Left cardiac atrium (tissue), 4 donors: Measurements from ENCODE around the gene ARHGEF18. TPM values are rescaled to one million over a fixed set of nuclear protein-coding genes. Genes with fewer than 3 reads are reported as not detected.

ENCODE experiments used
- ATAC-seq, 2 donors: fragments of 200-7000 bp; cut with Tn5 transposase; one replicate each; pipeline ENCODE4 v1.9.1; 2020; ENCODE audit warnings: mild to moderate bottlenecking in 2 of 2, moderate library complexity in 2 of 2
- DNase-seq: peaks from one replicate; pipeline ENCODE4 v3.0.0-alpha.2; 2020
- intact Hi-C, 2 donors: fragments of 100-400 bp; cut with DNase I; formaldehyde crosslinking; loops; one replicate each; pipeline versions ENCODE4 v1.14.1 to v1.15.1; 2022 to 2023
- total RNA-seq, 2 donors: library from RNA; stranded (reverse); fragmentation: NEBNext Ultra II Directional; extraction: Animal tissue kit (Norgen Biotek cat#: 25700); gene quantifications; one replicate each; pipeline ENCODE4 v1.2.1, GENCODE V29; 2021
- donor health status: DM: no; HTN: yes; CAD: no.
- donor health status: DM: no; HTN: yes; CAD: no; lungs with severe emphysema.
- donor health status: DM: yes; HTN: yes; CAD: no.
- donor health status: Dilated cardiomyopathy.

The ARHGEF18 gene
- total RNA-seq, 2 donors from 2014 or later = 9.9 to 11.7 TPM

GRCh38 chr19:7370546-7370945 is 21.8 kb downstream of the ARHGEF18 start:
- ATAC-seq = no peak
- intact Hi-C loops = no loop called here
- DNase-seq = no peak

GRCh38 chr19:7371001-7371400 is 22.3 kb downstream of the ARHGEF18 start:
- intact Hi-C loops = no loop called here
- no peak for DNase-seq
- ATAC-seq = no peak

- intact Hi-C loops = no loop called here
- no peak for ATAC-seq
- DNase-seq = no peak
Observed at GRCh38 chr19:7372810-7373209, 24.1 kb downstream of the ARHGEF18 start.

- ATAC-seq (no peak), DNase-seq (no peak)
- intact Hi-C loops = no loop called here
Observed at GRCh38 chr19:7373862-7374261, 25.1 kb downstream of the ARHGEF18 start.

GRCh38 chr19:7376151-7376852 is 27.6 kb downstream of the ARHGEF18 start:
- ATAC-seq (no peak), DNase-seq (no peak)
- intact Hi-C loops = no loop called here

GRCh38 chr19:7377196-7377595 is 28.5 kb downstream of the ARHGEF18 start:
- DNase-seq (no peak), ATAC-seq (no peak)
- intact Hi-C loops = no loop called here

- ATAC-seq (no peak), DNase-seq (no peak)
- intact Hi-C loops = no loop called here
Observed at GRCh38 chr19:7381073-7381390, 32.3 kb downstream of the ARHGEF18 start.

GRCh38 chr19:7382694-7383093 is 34.0 kb downstream of the ARHGEF18 start:
- DNase-seq = no peak
- ATAC-seq = no peak
- intact Hi-C loops = no loop called here

- DNase-seq (no peak), ATAC-seq (no peak)
- intact Hi-C loops = no loop called here
Observed at GRCh38 chr19:7383284-7383683, 34.5 kb downstream of the ARHGEF18 start.

GRCh38 chr19:7385062-7385461 is 36.3 kb downstream of the ARHGEF18 start:
- intact Hi-C loops = no loop called here
- ATAC-seq (no peak), DNase-seq (no peak)

GRCh38 chr19:7386308-7386707 is 37.6 kb downstream of the ARHGEF18 start:
- intact Hi-C loops = no loop called here
- ATAC-seq (no peak), DNase-seq (no peak)

- ATAC-seq = no peak
- DNase-seq = no peak
- intact Hi-C loops = no loop called here
Observed at GRCh38 chr19:7386769-7387168, 38.0 kb downstream of the ARHGEF18 start.

GRCh38 chr19:7391218-7391670 is 42.5 kb downstream of the ARHGEF18 start:
- DNase-seq (no peak), ATAC-seq (no peak)
- intact Hi-C loops = loop anchor here in 1 of 2 donors (10.0 kb wide), 1 partner anchor 134 kb away; the partner anchor contains the start of gene MCOLN1

GRCh38 chr19:7393459-7393858 is 44.7 kb downstream of the ARHGEF18 start:
- intact Hi-C loops = loop anchor here in 1 of 2 donors (10.0 kb wide), 1 partner anchor 131 kb away; the partner anchor contains the start of gene MCOLN1
- no peak for ATAC-seq
- no peak for DNase-seq

GRCh38 chr19:7393939-7394730 is 45.4 kb downstream of the ARHGEF18 start:
- intact Hi-C loops = loop anchor here in 1 of 2 donors (10.0 kb wide), 1 partner anchor 131 kb away; the partner anchor contains the start of gene MCOLN1
- DNase-seq = no peak
- ATAC-seq = no peak

- peak; percentile 99 to 100 for ATAC-seq
- intact Hi-C loops = loop anchor here in 1 of 2 donors (10.0 kb wide), 1 partner anchor 130 kb away; the partner anchor contains the start of gene MCOLN1
- peak; percentile 89 for DNase-seq
Observed at GRCh38 chr19:7394731-7395359, 46.1 kb downstream of the ARHGEF18 start.

- intact Hi-C loops = loop anchor here in 1 of 2 donors (10.0 kb wide), 1 partner anchor 129 kb away; the partner anchor contains the start of gene MCOLN1
- DNase-seq = no peak
- peak; percentile 35 to 43 for ATAC-seq
Observed at GRCh38 chr19:7395360-7396066, 46.8 kb downstream of the ARHGEF18 start.

- DNase-seq (no peak), ATAC-seq (no peak)
- intact Hi-C loops = loop anchor here in 1 of 2 donors (10.0 kb wide), 1 partner anchor 127 kb away; the partner anchor contains the start of gene MCOLN1
Observed at GRCh38 chr19:7397687-7398086, 49.0 kb downstream of the ARHGEF18 start.
